Myocyte (in vitro differentiated cells): ENCODE results near the gene HAGH. TPM values are rescaled to one million over a fixed set of nuclear protein-coding genes. Genes with fewer than 3 reads are reported as not detected.

Experiments
- DNase-seq: peaks from one replicate; pipeline ENCODE4 v3.0.0-alpha.2; 2012; ENCODE audit warnings: low read depth
- total RNA-seq: library from RNA; depleted of rRNA; stranded (reverse); fragments of >200 nt; gene quantifications from 2 replicates; pipeline ENCODE4 v1.2.3, GENCODE V29; 2014

The HAGH gene
- total RNA-seq, 1 donor from 2014 or later, result 178 TPM

DNA sequence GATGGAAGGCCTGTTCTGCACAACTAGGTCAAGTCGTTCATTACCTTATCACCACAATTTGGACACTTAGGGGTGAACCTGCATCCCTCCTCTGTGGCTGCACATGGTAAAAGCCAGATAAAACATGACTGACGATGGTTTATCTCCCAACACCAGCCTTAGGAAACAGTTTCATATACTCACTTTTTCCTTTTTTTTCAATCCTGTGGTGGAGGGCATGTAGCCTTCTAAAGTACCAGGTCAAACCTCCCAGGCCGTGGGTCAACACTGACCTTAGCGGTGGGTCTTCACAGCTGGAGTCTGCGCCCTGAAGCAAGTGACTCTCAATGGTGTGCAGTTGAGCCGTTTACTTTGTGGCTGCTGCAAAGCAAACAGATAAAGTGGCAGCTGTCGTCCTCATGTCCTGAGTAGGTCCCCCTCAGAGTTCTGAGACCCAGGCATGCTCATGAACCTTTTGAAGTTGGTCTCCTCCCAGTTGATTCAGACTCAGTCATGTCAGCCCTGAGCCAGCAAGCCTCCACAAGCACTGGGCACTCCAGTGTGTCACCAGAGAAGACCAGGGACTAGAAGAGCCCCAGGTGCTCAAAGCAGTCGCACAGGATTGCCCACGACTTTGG, 6.3 kb upstream of the HAGH start:
- no peak for DNase-seq

DNA sequence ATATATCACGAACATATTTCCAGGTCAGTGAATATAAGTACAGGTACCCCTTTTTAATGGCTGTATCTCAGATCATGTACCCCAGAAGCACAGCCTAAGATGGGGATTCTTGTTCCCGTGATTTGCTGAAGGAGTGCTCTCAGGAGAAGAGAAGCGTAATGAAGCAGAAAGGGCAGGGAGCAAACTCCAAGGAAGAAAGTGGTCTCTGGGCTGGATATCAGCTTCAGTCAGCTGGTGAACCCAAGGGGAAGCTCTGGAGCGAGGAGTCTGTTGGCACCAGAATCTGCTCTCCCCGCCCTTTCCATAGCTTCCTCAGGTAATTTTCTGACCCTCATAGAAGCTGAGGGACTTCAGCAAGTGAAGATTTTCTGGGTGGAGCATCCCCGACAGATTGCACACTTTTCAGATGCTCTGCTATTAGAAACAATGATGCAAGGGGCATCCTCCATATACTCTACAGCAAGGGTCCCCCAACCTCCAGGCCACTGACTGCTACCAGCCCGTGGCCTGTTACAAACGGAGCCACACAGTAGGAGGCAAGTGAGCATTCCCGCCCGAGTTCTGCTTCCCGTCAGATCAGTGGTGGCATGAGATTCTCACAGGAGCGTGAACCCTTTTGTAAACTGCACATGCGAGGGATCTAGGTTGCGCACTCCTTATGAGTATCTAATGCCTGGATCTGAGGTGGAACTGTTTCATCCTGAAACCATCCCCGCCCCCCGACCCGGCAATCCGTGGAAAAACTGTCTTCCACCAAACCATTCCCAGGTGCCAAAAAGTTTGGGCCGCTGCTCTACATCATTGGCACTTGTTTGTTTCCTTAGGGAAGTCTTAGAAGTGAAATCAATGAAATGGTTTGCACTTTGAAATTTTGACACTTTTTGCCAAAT, 4.8 kb upstream of the HAGH start:
- no peak for DNase-seq

DNA sequence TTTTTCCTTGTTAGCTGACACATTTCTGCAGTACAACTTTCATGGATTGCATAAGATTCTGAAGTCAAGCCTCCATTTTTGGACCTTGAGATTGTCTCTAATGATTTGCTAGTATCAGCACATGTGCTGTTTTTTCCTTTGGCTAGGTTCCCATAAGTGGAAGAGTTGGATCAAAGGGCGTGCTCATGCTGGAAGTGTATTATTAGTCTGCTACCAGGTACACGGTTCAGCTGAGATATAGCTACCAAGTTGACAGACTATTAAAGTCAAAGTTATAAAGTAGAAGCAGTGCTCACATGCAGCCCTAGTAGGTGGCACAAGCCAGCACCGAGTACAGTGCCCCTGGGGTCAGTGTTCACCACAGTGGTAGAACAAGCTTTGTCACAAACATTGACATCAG, 3.6 kb upstream of the HAGH start:
- DNase-seq, result no peak

DNA sequence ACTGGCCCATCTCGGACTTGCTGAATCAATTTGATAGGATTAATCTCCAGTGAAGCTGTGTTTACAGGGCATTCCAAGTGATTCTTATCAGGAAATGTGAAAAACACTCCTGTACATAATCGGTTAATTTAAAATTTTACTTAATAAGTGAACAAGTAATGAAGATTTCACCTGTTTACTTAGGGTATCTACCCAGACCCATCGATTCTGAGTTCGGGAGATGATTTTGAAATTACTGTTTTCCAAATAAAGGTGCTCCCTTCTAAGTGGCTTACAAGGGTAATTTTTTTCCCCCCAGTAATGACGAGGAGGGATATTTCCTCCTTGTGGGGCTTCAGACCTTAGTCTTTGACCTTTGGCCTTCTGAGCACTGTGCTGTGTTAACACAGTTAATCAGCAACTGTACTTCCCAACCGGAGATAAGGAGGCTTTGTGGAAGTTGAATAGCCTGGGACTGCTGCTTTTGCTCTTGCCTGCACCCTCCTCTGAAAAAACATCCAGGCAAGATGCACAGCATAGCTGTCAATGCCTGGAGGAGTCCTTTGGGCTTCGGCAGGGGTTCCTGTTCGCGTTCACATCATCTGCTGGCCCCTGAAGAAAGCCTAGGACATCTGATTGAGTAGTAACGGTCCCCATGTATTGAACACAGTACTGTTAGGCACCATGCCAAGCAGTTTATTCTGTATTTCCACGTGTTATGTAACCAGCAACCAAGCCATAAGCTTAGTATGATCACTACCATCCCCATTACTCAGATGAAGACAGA, 2.2 kb upstream of the HAGH start:
- DNase-seq, result no peak

DNA sequence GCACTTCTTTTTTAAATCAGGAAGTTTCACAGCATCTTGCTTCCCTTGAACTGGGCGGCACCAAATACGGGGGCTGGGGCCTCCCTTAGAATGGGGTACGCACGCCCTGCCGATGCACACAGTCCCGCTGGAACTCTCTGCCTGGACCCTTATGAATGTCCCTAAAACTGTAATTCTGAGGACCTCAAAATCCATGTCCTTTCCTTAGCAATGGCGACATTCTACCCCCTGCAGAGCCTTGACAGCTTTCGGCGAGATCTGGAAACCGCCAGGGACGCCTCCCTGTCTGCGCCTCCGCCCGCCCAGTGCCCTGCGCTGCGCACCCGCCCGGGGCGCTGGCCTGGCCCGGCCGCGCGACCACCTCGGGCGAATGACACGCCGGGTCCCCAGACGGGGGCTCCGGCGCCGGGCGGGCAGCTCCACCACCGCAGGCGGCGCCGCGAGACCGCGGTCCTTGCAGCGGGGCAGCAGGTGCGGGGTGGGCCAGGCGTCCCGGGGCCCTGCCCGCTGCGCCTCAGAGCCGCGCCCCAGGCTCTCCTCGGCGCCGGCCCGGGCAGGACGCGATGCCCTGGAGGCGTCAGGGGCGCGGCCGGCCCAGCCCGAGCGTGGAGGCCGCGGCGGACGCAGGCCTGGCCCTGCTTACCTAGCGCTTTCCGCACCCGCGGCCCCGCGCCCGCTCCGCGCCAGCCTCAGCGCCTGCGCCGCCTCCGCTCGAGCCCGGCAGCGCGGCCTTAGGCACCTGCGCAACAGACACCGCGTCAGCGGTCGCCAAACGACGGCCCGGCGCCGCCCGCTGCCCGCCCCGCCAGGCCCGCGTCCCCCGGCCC, 548 bp downstream of the HAGH start:
- DNase-seq, result peak; percentile 52

DNA sequence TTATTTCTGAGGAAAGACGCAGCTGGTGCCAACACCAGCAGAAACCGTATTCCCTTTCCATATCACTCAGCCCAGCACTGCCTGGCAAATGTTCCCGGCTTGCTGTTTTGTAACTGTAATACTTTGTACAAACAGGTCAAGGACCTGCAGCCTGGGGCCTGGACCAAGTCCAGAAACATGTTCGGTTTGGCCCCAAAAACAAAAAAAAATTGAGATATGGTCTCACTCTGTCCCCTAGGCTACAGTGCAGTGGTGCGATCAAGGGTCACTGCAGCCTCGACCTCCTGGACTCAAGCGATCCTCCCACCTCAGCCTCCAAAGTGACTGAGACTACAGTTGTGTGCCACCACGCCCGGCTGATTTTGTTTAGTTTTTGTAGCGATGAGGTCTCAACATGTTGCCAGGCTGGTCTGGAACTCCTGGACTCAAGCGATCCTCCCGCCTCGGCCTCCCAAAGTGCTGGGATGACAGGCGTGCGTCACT, 1.2 kb downstream of the HAGH start:
- DNase-seq, result no peak

DNA sequence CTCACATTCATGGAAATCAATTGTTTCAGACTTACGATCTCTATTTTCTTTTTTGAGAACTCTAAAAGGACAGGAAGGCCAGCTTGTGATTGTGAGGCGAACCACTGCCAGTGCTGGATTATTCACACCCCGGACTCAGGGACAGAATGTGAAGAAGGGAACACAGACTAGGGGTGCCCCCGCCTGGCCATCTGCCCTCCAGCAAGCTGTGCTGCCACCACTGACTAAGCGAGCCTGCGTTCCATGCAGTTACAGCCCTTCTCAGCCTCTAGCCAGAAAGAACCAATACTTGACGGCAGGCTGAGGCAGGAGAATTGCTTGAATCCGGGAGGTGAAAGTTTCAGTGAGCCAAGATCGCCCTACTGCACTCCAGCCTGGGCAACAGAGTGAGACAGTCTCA, 2.8 kb downstream of the HAGH start:
- peak; percentile 59 for DNase-seq

DNA sequence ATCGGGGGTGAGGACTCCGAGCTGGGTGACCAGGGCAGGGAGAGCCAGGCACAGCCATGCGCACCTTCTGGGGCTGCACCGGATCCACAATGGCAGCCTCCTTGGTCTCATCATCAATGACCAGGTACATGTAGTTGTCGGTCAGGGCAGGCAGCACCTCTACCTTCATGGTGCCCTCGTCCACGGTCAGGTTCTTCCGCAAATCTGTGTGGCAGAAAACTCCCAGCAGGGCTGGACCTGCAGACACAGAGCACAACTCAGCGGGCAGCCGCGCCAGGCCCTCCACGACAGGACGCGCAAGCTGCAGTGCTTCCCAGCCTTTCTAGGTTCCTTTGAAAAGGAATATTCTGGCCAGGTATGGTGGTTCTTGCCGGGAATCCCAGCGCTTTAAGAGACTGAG, 3.8 kb downstream of the HAGH start:
- no peak for DNase-seq

DNA sequence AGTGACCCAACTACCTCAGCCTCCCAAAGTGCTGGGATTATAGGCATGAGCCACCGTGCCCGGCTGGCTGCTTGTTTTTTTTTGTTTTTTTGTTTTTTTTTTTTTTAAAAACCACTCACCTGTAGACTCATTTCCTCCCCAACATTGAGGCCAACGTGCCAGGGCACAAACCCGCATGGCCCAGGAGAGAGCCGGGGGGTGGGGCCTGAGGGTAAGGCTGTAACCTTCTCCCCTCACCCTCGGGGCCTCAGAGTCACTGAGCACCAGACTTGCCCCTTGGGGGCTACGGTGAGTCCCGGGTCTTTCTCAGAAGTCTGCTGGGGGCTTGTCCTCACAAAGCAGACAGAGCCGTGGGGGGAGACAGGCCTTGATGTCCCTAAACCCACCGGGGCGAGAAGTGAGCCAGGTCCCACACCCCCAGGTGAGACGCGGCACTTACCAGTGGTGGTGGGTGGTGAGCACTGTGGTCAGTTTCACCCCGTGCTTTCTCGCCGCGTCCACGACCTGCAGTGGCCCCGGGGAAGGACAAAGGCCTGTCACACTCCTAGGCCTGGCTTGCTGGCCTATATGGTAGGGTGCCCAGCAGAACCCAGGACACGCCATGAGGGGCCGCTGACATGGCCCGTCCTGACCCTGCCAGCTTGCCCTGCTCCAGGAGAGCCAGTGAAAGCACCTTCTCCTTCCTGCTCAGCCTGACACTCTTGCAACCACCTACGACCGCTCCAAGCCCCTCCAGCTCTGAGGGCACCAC, 4.6 kb downstream of the HAGH start:
- DNase-seq, result no peak

DNA sequence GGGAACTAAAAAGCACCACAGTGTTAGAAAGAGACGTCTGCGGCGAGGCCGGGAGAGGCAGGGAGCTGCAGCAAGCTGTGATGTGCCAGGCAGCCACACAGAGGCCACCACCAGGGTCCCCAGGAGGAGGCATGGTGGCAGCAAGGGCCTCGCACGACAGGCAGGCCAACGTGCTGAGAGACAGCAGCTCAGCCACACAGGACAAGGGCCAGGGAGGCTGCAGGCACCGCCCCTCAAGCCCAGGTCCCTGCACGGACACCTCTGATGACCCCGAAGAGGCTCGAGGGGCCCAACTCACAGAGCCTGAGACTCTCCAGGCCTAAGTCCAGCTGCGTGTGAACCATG, 5.7 kb downstream of the HAGH start:
- DNase-seq, result no peak

DNA sequence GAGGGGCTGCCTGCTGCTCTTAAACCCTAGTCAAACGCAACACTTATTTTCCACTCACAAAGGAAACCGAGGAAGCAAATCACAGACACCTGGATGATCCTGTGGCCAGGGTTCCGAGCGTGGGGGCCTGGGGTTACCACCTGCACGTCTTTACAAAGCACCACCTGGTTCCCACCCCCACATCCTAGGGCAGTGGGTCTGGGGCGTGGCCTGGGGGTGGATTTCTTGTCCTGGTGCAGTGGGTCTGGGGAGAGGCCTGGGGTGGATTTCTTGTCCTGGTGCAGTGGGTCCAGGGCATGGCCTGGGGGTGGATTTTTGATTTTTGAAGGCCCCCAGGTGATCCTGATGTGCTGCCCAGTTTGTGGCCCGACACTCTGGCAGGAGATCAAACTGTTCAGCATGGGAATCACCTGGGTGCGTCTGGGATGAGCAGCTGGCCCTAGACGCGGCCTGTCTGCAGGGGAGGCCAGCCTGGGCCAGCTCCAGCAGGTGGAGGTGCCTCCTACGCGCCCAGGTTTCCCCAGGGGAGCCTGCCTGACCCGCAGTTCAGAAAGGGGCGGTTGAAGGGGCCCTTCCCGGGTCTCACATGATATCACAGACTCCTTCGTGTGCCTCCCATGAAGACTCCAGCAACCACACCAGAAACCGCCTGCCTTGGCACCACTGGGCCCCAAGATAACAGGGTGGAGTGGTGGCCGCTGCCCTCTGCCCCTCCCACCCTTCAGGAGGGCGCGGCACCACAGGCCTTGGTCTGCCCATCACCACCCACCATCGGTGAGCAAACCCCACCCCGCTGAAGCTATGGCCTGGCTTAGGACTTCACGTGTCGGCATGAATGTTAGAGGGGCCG, 6.3 kb downstream of the HAGH start:
- no peak for DNase-seq

DNA sequence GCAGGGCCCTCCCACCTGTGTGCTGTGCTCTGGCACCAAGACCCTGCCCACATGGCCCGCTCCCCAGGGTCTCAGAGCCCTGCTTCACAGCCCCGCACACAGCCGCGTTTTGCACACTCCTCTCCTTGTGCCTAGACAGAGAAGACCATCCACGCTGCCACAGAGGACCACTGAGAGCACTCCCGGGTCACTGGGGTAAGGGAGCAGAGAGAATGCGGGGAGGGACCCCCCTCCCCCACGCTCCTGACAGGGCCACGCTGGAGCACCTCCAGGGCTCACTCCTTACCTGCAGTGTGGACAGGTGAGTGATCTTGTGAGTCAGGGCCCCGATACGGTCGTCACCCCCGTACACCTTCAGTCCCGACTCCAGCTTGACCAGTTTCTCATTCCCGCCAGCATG, 7.0 kb downstream of the HAGH start:
- DNase-seq, result no peak

DNA sequence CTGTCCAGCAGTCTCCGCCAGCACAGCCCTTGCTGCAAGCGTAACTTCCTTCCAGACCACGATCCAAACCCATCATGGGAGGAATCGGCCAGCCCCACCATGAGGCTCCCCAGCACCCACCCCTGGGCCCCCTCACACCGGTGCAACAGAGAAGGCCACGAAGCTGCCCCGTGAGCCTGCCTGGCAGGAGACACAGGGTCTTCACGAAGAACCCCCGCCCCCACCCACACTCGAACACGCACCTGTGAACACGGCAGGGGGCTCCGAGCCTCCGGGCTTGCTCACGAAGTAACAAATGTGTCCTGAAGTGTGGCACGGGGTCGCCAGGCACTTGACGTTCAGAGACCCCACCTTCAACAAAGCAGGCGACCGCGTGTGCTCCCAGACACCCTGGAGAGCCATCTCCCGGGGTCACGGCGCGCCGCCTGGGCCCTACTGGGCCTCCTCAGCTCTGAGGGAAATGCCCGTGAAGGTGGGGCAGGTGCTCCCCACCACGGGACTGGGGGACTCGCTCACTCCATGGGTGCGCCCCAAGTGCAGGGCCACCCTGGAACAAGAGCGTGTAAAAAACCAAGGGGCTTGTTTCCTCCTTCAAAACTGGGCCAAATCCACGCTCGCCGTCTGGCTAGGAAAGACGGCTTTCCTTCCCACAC, 7.6 kb downstream of the HAGH start:
- DNase-seq, result no peak

DNA sequence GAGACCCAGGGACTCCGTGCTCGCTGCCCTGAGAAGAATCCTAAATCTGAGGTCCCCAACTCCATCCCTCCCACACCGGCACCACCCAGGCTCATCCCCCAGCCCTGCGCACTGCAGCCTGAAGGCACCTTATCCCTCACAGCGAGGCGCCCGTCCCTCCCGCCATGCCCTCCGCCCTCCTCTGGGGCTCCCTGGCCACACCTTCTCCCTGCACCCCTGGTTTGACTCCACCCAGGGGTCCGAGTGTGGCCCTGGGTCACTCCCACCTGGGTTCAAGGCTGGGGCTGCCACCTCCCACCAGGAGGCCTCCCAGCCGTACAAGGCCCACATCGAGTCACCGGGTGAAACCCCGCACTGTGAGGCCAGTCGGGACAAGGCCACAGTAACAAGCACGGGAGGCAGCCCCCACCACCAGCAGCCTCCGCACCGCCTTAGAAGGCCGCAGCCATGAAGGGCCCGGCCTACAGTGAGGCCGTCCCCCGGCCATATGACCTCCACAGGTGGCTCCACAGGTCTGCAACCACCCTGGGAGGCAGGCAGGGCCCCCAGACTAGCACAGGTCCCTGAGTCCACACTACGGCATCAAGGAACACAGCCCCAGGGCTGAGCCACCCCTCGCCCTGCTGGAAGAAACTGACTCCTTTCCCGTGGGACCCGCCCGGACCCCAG, 8.3 kb downstream of the HAGH start:
- DNase-seq, result no peak

DNA sequence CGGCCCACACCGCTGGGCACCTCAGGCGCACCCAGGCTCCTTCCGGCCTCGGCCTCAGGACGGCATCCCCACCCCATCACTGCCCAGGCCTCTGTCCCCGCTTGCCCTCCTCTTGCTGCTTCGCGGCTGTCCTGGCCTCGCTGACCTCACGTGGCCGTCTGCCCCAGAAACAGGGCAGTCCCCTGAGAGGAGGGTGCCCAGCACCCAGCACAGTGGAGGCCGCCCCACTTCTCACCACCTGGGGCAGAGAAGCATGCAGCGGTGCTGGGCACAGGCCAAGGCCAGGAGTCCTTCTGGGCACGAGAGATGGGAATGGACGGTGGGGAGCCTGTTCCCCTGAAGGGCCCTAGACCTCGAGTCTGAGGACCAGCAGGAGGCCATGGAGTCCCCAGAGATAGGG, 8.9 kb downstream of the HAGH start:
- no peak for DNase-seq

DNA sequence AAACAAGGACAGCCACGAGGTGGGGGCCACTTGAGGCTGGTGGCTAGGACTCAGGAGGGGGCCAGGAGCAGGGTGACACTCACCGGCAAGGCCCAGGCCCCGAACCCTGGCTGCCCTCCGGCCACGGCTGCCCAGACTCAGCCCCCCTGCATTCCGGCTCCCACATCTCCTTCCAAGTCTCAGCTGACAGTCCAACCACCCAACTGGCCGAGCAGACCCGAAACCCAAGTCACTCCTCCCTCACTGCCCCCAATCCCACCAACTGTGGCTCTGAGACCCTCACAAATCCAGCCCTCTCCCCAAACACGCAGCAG, 9.4 kb downstream of the HAGH start:
- no peak for DNase-seq

DNA sequence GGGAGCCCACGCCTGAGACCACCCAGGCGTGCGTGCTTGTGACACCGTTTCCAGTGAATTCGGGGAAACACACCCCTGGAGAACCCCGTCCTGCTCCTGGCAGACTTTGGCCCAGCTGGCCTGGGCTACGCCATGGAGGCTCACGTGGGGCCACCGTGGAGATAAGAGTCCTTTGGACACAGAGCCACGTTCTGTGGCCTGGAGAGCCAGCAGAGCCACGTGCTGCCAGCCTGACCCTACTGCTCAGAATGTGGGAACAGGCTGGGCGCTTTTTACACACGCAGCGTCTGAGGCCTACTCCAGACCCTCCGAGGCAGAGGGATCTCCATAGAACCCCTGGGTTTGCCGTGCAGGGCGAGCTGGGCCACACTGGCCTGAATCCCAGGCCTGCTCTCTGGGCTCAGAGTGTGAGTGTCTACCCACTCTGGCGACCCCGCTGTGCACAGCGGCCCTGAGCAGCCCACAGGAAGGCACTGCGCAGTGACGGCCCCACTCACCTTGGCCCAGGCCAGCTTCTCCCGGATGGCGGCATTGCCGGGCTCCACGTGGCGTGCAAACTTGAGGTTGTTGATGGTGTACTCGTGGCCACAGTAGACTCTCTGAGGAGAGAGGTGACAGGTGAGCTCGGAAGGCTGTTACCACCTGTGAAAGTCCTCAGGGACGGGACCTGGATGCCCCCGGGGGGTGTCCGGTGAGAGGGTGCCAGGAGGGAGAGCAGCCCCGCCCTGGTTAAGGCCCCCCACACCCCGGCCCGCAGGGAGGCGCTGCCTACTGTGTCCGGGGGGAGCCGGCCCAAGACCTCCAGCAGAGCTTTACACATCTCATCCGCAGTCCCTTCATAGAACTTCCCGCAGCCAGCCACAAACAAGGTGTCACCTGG, 10.0 kb downstream of the HAGH start:
- DNase-seq, result no peak

DNA sequence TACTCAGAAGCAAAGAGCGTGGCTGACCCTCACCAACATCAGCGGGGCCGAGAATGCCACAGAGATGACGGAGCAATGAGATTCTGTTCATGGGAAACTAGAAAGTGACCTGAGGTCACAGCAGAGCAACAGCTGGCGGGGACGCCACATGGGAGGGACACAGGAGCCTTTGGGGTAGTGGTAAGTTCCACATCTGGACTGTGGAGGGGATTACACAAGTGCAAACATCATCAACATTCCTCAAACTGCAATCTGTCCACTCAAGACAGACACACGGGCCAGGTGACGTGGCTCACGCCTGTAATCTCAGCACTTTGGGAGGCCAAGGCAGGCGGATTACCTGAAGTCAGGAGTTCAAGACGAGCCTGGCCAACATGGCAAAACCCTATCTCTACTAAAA, 11.2 kb downstream of the HAGH start:
- DNase-seq, result no peak
